Small intestine (tissue), 16 donors: Measurements from ENCODE around the gene EEPD1. TPM values are rescaled to one million over a fixed set of nuclear protein-coding genes. Genes with fewer than 3 reads are reported as not detected.
A peak's percentile ranks its signal among the peaks of the same experiment; 100 is the strongest.
"Not testable (repeated sequence)": the region's sequence is repeated elsewhere in the genome, so short reads cannot be mapped to it uniquely, and the experiment has no call there.

Source experiments
- DNase-seq, 2 donors: peaks; one replicate each; pipeline versions ENCODE4 v3.0.0 to v3.0.0-alpha.2; 2013
- FAIRE-seq: peaks from 2 replicates; lab custom pipeline; 2012; peaks lifted over from hg19 to GRCh38; lab: Jason Lieb, UNC
- H3K27ac ChIP-seq, 3 donors: one replicate each; pipeline ENCODE4 v1.5.1; 2013; ENCODE audit warnings: low read length in 2 of 3, mild to moderate bottlenecking in 2 of 3, control low read depth in 1 of 3, inconsistent platforms in 1 of 3, low read depth in 1 of 3, moderate library complexity in 1 of 3
- H3K27me3 ChIP-seq, 3 donors: one replicate each; pipeline ENCODE4 v1.6.1; 2013; ENCODE audit warnings: low read length in 3 of 3, inconsistent platforms in 1 of 3; ENCODE audit not compliant: control insufficient read depth in 3 of 3, insufficient read depth in 3 of 3
- H3K36me3 ChIP-seq, 3 donors: one replicate each; pipeline ENCODE4 v1.6.1; 2013; ENCODE audit warnings: low read length in 3 of 3, inconsistent platforms in 1 of 3, low read depth in 1 of 3, mild to moderate bottlenecking in 1 of 3, moderate library complexity in 1 of 3; ENCODE audit not compliant: control insufficient read depth in 3 of 3, insufficient read depth in 2 of 3
- H3K4me1 ChIP-seq, 3 donors: one replicate each; pipeline ENCODE4 v1.6.1; 2013; ENCODE audit warnings: low read length in 2 of 3, inconsistent platforms in 1 of 3, low read depth in 1 of 3, mild to moderate bottlenecking in 1 of 3, moderate library complexity in 1 of 3; ENCODE audit not compliant: control insufficient read depth in 3 of 3, insufficient read depth in 2 of 3
- H3K4me3 ChIP-seq, 3 donors: one replicate each; pipeline ENCODE4 v1.5.1; 2013; ENCODE audit warnings: low read length in 3 of 3, control low read depth in 1 of 3, inconsistent platforms in 1 of 3, low read depth in 1 of 3, mild to moderate bottlenecking in 1 of 3, moderate library complexity in 1 of 3
- H3K9me3 ChIP-seq, 2 donors: one replicate each; pipeline ENCODE4 v1.6.1; 2013; ENCODE audit warnings: low read depth in 1 of 2, low read length in 1 of 2; ENCODE audit not compliant: control insufficient read depth in 2 of 2, insufficient read depth in 1 of 2
- WGBS, 3 donors: extraction: QIAGEN DNeasy Blood & Tissue Kit; methylation state at CpG; one replicate each; pipeline ENCODE4 v1.1.7; 2013; 5-methylcytosine and 5-hydroxymethylcytosine counted together
- long read RNA-seq, 10 donors: transcript quantifications; one replicate each; lab custom pipeline, GENCODE V29; 2026
- polyA plus RNA-seq, 4 donors: library from polyadenylated mRNA; stranded (reverse) in 3 of 4; unstranded in 1 of 4; fragments of 200-250 nt in 3 of 4; fragments of 120-200 nt in 1 of 4; gene quantifications; one replicate each; pipeline versions ENCODE4 v1.2.1 to v1.2.3, GENCODE V29; 2013
- donor health status: healthy with polysubstance abuse.
- donor health status: control.
- donor health status: control.
- donor health status: Bipolar disorder and iron deficiency.
- donor health status: healthy.

EEPD1 gene
- 100 to 1,000 TPM in 2 of 4 donors, 10 to 100 TPM in 1, 1 to 10 TPM in 1; 6.9 to 175 (median 86.3) TPM for polyA plus RNA-seq
- long read RNA-seq, donor 1, partial matches to known transcripts = 0 of 2 reads
- long read RNA-seq, donor 1, other reads (novel, unspliced or antisense) = 0 of 2 reads
- long read RNA-seq, donor 2 = 0 reads
- long read RNA-seq, donor 3, partial matches to known transcripts = 6 of 6 reads
- long read RNA-seq, donor 3, other reads (novel, unspliced or antisense) = 0 of 6 reads
- long read RNA-seq, donor 4 = 0 reads
- long read RNA-seq, donor 5, partial matches to known transcripts = 0 of 2 reads
- long read RNA-seq, donor 5, other reads (novel, unspliced or antisense) = 0 of 2 reads
- long read RNA-seq, donor 6, full-length matches to known transcripts = 2 of 2 reads
- long read RNA-seq, donor 6, partial matches to known transcripts = 0 of 2 reads
- long read RNA-seq, donor 6, other reads (novel, unspliced or antisense) = 0 of 2 reads
- long read RNA-seq, donor 7 = 0 reads
- long read RNA-seq, donor 8 = 0 reads
- long read RNA-seq, donor 9 = 0 reads
- long read RNA-seq, donor 10 = 0 reads

DNA sequence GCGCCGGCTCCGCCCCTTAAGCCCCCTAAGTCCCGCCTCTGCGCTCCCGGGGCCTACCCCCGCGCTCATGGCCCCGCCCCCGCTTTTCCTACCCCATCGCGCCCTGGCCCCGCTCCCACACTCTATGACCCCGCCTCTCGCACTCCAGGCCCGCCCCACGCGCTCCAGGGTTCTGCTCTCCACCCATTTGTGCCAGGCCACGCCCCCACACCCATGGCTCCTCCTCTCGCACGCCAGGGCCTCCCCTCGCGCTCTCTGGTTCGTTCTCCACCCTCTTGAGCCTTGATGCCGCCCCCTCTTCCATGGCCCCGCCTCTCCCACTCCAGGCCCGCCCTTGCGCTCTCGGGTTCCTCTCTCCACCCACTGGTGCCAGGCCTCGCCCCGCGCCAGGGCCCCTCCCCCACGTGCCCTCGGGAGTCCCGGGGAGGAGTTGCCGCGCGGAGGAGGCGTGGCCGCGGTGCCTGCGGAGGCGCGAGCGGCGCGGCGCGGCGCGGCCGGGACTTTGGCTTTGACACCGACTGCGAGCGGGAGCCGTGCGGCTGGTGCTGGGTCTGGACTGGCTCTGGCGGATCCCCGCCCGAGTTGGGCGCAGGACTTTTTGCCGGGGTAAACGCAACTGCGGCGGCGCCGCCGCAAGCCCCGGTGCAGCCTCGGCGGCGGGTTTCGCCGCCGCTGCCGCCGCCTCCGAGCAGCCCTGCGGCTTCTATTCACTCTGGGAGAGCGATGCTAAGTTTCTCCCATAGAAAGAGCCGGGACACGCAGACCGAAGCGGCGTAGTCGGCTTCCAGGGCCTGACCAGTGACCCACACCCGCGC, at the start of gene EEPD1:
EEPD1 (plus strand) TSS at position 499 of the 815 bp plus-strand sequence. CDS start 1,071 bp downstream, outside the sequence.
- WGBS, 3 donors = 0% methylated on average over 60 to 88 of the region's 88 CpGs
- Histone ChIP-seq H3K36me3 (peaks cover 0 to 12% (median 0%) of the 10 kb centered on the region in 3 donors), H3K4me3 (peak within 1 kb of the TSS; percentile 75 to 97 (median 79)), H3K9me3 (peaks cover 2 to 9% of the 10 kb centered on the region in 2 donors), H3K27ac (peak within 1 kb of the TSS; percentile 81 to 95 (median 93)), H3K27me3 (no peaks in the 10 kb centered on the region), H3K4me1 (peaks cover 0 to 36% (median 14%) of the 10 kb centered on the region in 3 donors)
- FAIRE-seq (no peak), DNase-seq (peak; percentile 100)

- Histone ChIP-seq H3K4me1 (no peaks in the 10 kb centered on the region), H3K4me3 (no peak overlapping the region), H3K27ac (no peak overlapping the region), H3K36me3 (no peaks in the 10 kb centered on the region), H3K27me3 (no peaks in the 10 kb centered on the region), H3K9me3 (peaks cover 0 to 11% of the 10 kb centered on the region in 2 donors)
- no peak for FAIRE-seq
- WGBS, 3 donors = 51 to 56% (median 56%) methylated on average over 3 of the region's 3 CpGs
- DNase-seq = no peak
Observed at GRCh38 chr7:36103837-36104561, 49.1 kb upstream of the EEPD1 start.

- H3K9me3 ChIP-seq = peaks cover 0 to 11% of the 10 kb centered on the region in 2 donors
- H3K36me3 ChIP-seq, H3K4me1 ChIP-seq, H3K27me3 ChIP-seq, FAIRE-seq, H3K27ac ChIP-seq, H3K4me3 ChIP-seq, DNase-seq: not testable (repeated sequence)
- WGBS, 3 donors = 83 to 86% (median 85%) methylated on average over 6 of the region's 8 CpGs
Observed at GRCh38 chr7:36106972-36107908, 45.8 kb upstream of the EEPD1 start.

DNA sequence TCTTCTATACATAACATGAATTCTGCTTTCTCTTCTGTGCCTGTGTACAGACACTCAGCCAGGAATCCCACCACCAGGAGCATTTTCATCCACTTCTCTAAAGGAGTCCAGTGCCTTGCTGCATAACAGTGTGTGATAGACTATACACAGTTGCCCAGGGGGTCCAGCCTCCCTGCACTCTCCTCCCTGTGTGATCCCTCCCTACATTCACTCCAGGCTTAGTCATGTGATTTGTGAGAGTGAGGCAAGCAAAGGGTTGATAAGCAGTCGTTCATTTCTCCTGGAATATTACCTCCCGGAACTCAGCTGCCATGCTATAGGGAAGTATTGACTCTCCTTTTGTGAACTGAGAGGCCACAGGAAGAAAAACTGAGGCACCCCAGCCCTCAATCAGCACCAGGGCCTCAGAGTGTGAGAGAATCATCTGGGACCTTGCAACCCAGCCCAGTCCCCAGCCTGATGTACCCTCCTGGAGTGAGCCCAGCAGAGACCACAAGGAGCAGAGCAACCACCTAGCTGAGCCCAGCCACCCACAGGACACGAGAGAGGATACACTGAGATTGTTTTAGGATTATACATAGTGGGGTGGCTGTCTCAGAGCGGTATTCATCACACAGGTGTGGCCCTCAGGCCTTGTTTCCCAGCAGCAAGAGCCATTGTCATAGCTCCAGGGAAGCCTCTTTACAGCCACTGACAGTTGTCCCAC, 45.0 kb upstream of the EEPD1 start:
- H3K9me3 ChIP-seq = peaks cover 0 to 11% of the 10 kb centered on the region in 2 donors
- no peak overlapping the region for H3K4me3 ChIP-seq
- peak overlapping the region in 1 of 3 donors; percentile 38 for H3K27ac ChIP-seq
- DNase-seq (peak; percentile 30 to 56), FAIRE-seq (no peak)
- H3K27me3 ChIP-seq = no peaks in the 10 kb centered on the region
- no peaks in the 10 kb centered on the region for H3K36me3 ChIP-seq
- WGBS, 3 donors = 50 to 70% (median 66%) methylated on average over 4 of the region's 4 CpGs
- no peaks in the 10 kb centered on the region for H3K4me1 ChIP-seq

DNA sequence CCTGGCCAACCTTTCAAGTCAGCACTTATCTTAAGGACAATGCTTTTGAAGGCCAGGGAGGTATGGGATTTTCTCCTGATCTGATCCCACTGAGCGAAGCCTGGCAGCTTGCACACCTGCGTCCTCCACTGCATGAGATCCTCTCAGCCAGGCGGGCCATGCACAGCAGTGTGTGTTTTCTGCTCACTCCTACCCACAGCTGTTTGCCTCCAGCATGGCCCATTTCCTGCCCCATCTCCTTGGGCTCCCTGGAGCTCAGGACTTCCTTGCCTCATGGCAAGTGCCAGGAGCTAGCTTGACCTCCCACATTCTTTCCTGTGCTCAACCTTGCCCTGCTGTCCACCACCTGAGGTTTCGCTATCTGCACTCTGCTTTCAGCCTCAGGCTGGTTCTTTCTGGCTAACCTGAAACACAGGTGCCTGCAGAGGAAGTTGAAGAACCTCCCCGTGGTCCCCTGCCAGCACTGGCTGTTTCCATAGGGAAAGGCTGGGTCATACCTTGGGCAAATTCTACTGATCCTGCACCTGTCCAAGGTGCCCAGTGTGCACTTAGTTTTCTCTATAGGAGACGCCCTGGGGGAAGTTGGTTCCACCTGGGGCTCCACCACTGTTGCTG, 43.9 kb upstream of the EEPD1 start:
- FAIRE-seq = no peak
- Histone ChIP-seq H3K36me3 (no peaks in the 10 kb centered on the region), H3K27ac (no peak overlapping the region), H3K4me3 (no peak overlapping the region), H3K9me3 (peaks cover 0 to 11% of the 10 kb centered on the region in 2 donors), H3K27me3 (no peaks in the 10 kb centered on the region), H3K4me1 (no peaks in the 10 kb centered on the region)
- no peak for DNase-seq
- 60 to 84% (median 64%) methylated on average over 6 of the region's 6 CpGs for WGBS, 3 donors

DNA sequence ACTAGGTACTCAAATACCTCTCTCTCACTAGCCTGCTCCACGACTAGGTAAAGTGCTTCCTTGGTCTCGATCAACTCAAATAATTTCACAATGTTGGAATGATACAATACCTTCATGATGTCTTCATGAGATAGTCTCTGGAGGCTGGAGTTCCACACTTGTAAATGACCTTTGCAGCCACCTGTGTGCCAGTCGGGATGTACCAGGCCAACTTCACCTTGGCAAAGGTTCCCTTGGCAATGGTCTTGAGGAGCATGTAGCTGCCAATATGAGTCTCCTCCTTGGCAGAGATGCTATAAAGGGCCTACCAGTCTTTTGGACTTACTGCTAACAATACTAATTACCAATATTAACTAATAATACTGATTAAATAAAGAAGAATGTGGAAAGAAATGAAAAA, 42.5 kb upstream of the EEPD1 start:
- no peak overlapping the region for H3K4me3 ChIP-seq
- peaks cover 0 to 11% of the 10 kb centered on the region in 2 donors for H3K9me3 ChIP-seq
- DNase-seq (no peak), FAIRE-seq (no peak)
- WGBS, 3 donors = 82 to 89% (median 85%) methylated on average over 3 of the region's 3 CpGs
- no peak overlapping the region for H3K27ac ChIP-seq
- H3K4me1 ChIP-seq = peaks cover 0 to under 1% (median 0%) of the 10 kb centered on the region in 3 donors
- no peaks in the 10 kb centered on the region for H3K36me3 ChIP-seq
- no peaks in the 10 kb centered on the region for H3K27me3 ChIP-seq

- DNase-seq (no peak), FAIRE-seq (no peak)
- H3K27me3 ChIP-seq = no peaks in the 10 kb centered on the region
- H3K9me3 ChIP-seq = peaks cover 0 to 11% of the 10 kb centered on the region in 2 donors
- peaks cover 2 to 11% (median 4%) of the 10 kb centered on the region in 3 donors for H3K4me1 ChIP-seq
- 84 to 92% (median 88%) methylated on average over 2 of the region's 2 CpGs for WGBS, 3 donors
- no peak overlapping the region for H3K4me3 ChIP-seq
- no peak overlapping the region for H3K27ac ChIP-seq
- no peaks in the 10 kb centered on the region for H3K36me3 ChIP-seq
Observed at GRCh38 chr7:36112969-36113368, 40.1 kb upstream of the EEPD1 start.
